Brain microvascular endothelial cell (primary cell): ENCODE results near the gene PSMF1.

Source experiments
- DNase-seq: peaks from one replicate; pipeline ENCODE4 v3.0.0-alpha.2; 2020
- H3K27ac ChIP-seq: fragments of 250-450 bp; sonication (Bioruptor Pico); 2 replicates; pipeline ENCODE4 v1.5.1; 2020; ENCODE audit warnings: mild to moderate bottlenecking, moderate library complexity
- H3K27me3 ChIP-seq: fragments of 250-450 bp; sonication (Bioruptor Pico); replicated peaks from 2 replicates; pipeline ENCODE4 v1.5.1; 2020; ENCODE audit warnings: mild to moderate bottlenecking
- H3K36me3 ChIP-seq: fragments of 250-450 bp; sonication (Bioruptor Pico); replicated peaks from 2 replicates; pipeline ENCODE4 v1.5.1; 2020; ENCODE audit warnings: mild to moderate bottlenecking
- H3K4me3 ChIP-seq: 2 replicates; pipeline ENCODE4 v1.5.1; 2011; ENCODE audit warnings: low read depth, mild to moderate bottlenecking, control low read depth, low read length, moderate library complexity
- in situ Hi-C: cut with HindIII; loops from 2 replicates; pipeline ENCODE4 v1.10.0; 2017; ENCODE audit warnings: low sequenced_read_pairs, low pct_ligation_motif_present
- TF ChIP-seq, protein P1 (sequence below): IDR thresholded peaks from 2 replicates; pipeline ENCODE4 v1.5.1; 2011; ENCODE audit warnings: low read depth, mild to moderate bottlenecking, moderate library complexity, low read length, control low read depth, inconsistent platforms; ENCODE audit errors: missing control alignments

Gene PSMF1

DNA sequence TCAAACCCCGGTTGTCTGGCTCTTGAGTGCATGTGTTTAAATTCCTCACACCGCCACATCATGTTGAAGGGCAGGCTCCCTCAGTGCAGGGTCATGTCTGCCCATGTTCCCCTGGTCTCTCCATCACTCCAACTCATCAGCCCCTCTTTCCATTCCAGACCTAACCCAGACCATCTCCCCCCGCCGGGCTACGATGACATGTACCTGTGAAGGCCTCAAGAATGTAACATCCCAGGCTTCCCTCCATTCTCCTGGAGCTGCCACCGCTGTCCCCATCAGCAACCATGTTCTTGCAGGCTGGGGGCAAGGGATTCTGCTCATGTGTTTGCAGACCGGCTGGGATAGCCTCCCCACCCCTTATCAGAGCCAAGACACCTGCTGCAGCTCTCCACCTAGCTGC lies 46.5 kb downstream of the PSMF1 start:
- H3K36me3 ChIP-seq, result peaks cover 57% of the 10 kb centered on the region
- no peak for DNase-seq
- H3K27ac ChIP-seq, result no peak overlapping the region
- in situ Hi-C loops, result no loop called here
- no peaks in the 10 kb centered on the region for H3K27me3 ChIP-seq
- no peak overlapping the region for H3K4me3 ChIP-seq
- TF ChIP-seq, protein P1, sequence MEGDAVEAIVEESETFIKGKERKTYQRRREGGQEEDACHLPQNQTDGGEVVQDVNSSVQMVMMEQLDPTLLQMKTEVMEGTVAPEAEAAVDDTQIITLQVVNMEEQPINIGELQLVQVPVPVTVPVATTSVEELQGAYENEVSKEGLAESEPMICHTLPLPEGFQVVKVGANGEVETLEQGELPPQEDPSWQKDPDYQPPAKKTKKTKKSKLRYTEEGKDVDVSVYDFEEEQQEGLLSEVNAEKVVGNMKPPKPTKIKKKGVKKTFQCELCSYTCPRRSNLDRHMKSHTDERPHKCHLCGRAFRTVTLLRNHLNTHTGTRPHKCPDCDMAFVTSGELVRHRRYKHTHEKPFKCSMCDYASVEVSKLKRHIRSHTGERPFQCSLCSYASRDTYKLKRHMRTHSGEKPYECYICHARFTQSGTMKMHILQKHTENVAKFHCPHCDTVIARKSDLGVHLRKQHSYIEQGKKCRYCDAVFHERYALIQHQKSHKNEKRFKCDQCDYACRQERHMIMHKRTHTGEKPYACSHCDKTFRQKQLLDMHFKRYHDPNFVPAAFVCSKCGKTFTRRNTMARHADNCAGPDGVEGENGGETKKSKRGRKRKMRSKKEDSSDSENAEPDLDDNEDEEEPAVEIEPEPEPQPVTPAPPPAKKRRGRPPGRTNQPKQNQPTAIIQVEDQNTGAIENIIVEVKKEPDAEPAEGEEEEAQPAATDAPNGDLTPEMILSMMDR, result no peak

DNA sequence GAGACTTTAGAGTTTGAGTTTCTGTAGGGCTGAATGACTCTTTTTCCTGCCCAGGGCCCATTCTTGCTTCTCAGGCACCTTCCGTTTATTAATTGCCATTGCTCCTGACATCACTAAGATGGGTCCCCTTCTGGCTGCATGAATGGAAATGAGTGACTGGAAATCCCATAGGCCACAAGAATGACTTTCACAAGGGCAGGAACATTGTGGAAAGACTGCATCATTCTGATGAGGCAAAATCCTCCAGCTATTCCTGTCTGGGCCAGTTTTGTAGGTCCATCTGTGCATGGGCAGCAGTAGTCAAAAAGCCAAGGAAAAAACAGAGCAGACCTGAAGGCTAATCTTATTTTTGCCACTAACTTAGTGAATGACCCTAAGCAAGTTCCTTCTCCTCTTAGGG lies 47.1 kb downstream of the PSMF1 start:
- H3K36me3 ChIP-seq, result peaks cover 61% of the 10 kb centered on the region
- no peak for DNase-seq
- no peak overlapping the region for H3K27ac ChIP-seq
- H3K27me3 ChIP-seq, result no peaks in the 10 kb centered on the region
- H3K4me3 ChIP-seq, result no peak overlapping the region
- in situ Hi-C loops, result no loop called here
- TF ChIP-seq, protein P1, result no peak

DNA sequence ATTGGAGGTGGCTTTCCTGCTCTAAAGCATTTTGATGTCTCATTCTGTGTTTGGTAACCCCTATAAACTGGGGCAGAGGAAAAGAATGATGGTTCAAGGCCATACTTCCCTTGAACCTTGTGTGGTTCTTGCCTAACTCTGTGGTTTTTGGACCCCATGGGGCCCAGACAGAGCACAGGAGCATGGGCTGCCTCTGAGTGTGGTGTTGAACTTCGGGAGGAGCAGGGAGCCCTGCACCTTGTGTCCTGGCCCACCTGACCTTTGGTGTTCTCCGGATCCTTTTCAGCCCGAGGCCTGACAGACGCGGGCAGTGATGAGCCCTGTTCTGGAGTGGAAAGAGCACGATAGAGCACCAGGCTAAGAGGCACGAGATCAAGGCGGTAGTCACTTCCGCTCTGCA lies 47.5 kb downstream of the PSMF1 start:
- in situ Hi-C loops, result no loop called here
- Histone ChIP-seq H3K36me3 (peaks cover 62% of the 10 kb centered on the region), H3K27me3 (no peaks in the 10 kb centered on the region), H3K27ac (no peak overlapping the region), H3K4me3 (no peak overlapping the region)
- no peak for DNase-seq
- TF ChIP-seq, protein P1, result no peak

DNA sequence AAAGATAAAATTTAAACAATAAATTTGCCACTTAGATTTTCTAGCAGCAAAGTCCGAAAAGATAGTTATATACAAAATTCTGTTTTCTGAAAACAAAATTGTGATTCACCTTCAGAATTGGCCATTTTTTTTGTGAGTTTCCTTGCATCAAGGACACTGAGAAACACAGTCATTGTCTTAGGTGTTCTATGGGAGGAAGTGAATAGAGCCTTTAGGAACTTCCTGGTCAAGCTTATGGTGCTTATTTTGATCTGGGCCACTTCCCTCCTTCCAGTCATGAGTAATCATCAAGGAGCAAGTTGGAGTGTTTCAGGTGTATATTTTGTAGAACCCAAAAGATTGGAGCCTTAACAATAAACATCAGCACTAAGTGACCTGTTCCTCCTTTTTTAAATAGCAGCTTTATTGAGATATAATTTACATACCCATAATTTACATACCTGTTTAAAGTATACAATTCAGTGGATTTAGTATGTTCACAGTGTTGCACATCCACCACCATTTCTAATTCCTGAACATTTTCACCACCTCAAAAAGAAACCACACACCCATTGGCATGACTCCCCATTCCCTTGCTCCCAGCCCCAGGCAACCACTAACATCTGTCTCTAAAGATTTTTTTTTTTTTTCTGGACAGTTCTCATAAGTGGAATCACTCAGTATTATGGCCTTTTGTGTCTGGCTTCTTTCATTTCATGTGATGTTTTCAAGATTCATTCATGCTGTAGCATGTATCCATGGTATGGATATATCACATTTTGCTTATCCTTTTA lies 48.7 kb downstream of the PSMF1 start:
- in situ Hi-C loops, result no loop called here
- DNase-seq, result no peak

DNA sequence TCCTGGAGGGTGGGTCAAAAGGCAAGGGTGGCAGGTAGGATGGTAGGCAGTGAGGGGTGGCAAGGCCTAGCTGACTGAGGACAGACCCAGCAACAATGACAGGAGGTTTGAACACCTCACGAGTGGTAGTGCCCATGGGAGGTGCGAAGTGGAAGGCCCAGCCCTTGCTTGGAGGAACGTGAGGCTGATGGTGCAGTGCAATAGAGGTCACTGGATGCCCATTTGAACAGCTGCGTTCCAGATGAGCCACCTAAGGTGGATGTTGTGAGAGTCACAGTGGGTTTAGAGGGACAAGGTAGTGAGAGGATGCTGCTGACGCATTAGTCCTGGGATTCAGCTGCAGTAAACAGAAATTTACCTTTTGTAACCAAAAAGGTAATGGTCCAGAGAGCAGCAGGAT lies 50.8 kb downstream of the PSMF1 start:
- no peak overlapping the region for H3K27ac ChIP-seq
- H3K4me3 ChIP-seq, result no peak overlapping the region
- H3K27me3 ChIP-seq, result no peaks in the 10 kb centered on the region
- peaks cover 49% of the 10 kb centered on the region for H3K36me3 ChIP-seq
- no peak for DNase-seq
- in situ Hi-C loops, result no loop called here
- TF ChIP-seq, protein P1, result no peak

More for the DNA sequence above, 48.7 kb downstream of the PSMF1 start:
- Histone ChIP-seq H3K27me3 (no peaks in the 10 kb centered on the region), H3K36me3 (peaks cover 61% of the 10 kb centered on the region), H3K4me3 (no peak overlapping the region), H3K27ac (no peak overlapping the region)
- TF ChIP-seq, protein P1, result no peak

DNA sequence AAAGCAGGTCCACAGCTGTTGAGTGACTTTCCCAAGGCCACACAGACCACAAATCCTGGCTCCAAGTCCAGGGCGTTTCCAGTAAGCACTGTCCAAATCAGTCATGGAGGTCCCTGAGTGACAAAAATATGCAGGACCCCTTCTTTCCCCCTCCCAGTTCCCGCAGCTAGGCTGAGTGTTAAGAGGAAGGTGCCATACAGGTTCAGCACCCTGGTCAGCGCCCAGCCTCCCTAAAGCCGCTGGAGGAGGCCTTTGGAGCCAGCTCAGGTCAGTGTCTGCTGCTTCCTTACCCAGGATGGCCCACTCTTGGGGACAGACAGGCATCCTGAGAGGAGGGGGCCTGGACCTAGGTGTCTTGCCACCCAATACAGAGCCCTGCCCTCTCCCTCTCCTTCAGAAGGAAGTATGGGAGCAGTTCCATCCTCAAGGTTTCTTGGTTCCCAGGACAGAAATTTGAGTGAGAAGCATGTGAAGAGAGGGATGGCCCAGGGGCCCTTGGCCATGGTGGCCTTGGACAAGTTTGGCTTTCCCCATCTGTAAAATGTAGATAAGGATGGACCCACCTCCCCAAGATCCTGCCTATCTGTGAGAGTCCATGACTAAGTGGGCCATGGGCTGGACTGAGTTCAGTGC lies 53.2 kb downstream of the PSMF1 start:
- no peak for DNase-seq
- Histone ChIP-seq H3K27ac (no peak overlapping the region), H3K27me3 (no peaks in the 10 kb centered on the region), H3K36me3 (peaks cover 26% of the 10 kb centered on the region), H3K4me3 (no peak overlapping the region)
- TF ChIP-seq, protein P1, result no peak
- in situ Hi-C loops, result no loop called here
